DOHH2 (cell line): Measurements from ENCODE around the gene WDFY3.

Source experiments
- H3F3A ChIP-seq: fragments of 200-600 bp; sonication (generic), shearing (Covaris generic); 2 replicates; pipeline ENCODE4 v1.6.0; 2016; ENCODE audit warnings: antibody characterized with exemption, mild to moderate bottlenecking; ENCODE audit not compliant: control insufficient read depth, insufficient read depth
- H3K27ac ChIP-seq: fragments of 200-600 bp; sonication (generic); 2 replicates; pipeline ENCODE4 v1.5.1; 2014; ENCODE audit warnings: low read depth, mild to moderate bottlenecking, low read length, moderate library complexity
- H3K27me3 ChIP-seq: fragments of 200-600 bp; sonication (generic); 2 replicates; pipeline ENCODE4 v1.6.1; 2014; ENCODE audit warnings: mild to moderate bottlenecking, low read length, mixed read lengths; ENCODE audit not compliant: control insufficient read depth
- H3K36me3 ChIP-seq: fragments of 200-600 bp; sonication (generic); 2 replicates; pipeline ENCODE4 v1.6.1; 2014; ENCODE audit warnings: mild to moderate bottlenecking, low read length, moderate library complexity, mixed read lengths; ENCODE audit not compliant: control insufficient read depth
- H3K4me1 ChIP-seq: fragments of 200-600 bp; sonication (generic); 2 replicates; pipeline ENCODE4 v1.6.1; 2014; ENCODE audit warnings: mild to moderate bottlenecking, low read length, mixed read lengths; ENCODE audit not compliant: control insufficient read depth
- H3K4me2 ChIP-seq: fragments of 200-600 bp; sonication (generic); 2 replicates; pipeline ENCODE4 v1.6.0; 2014; ENCODE audit warnings: mild to moderate bottlenecking, low read length, moderate library complexity
- H3K4me3 ChIP-seq: fragments of 200-600 bp; sonication (generic); 2 replicates; pipeline ENCODE4 v1.5.1; 2014; ENCODE audit warnings: mild to moderate bottlenecking, low read length, mixed read lengths
- H3K79me2 ChIP-seq: fragments of 200-600 bp; sonication (generic); 2 replicates; pipeline ENCODE4 v1.6.1; 2014; ENCODE audit warnings: mild to moderate bottlenecking, low read length, mixed read lengths; ENCODE audit not compliant: control insufficient read depth
- H3K9me2 ChIP-seq: fragments of 200-600 bp; sonication (generic); replicated peaks from 2 replicates; pipeline ENCODE4 v1.6.1; 2014; ENCODE audit warnings: mild to moderate bottlenecking, low read length, mixed read lengths; ENCODE audit not compliant: control insufficient read depth
- H3K9me3 ChIP-seq: fragments of 200-600 bp; sonication (generic); 2 replicates; pipeline ENCODE4 v1.6.1; 2014; ENCODE audit warnings: antibody characterized with exemption, low read length, mixed read lengths; ENCODE audit not compliant: control insufficient read depth, insufficient read depth
- H4K20me1 ChIP-seq: fragments of 200-600 bp; sonication (generic); 2 replicates; pipeline ENCODE4 v1.6.0; 2014; ENCODE audit warnings: low read depth, mild to moderate bottlenecking, antibody characterized with exemption, low read length, moderate library complexity; ENCODE audit not compliant: control insufficient read depth, insufficient read depth
- CTCF ChIP-seq: fragments of 200-600 bp; sonication (generic); IDR thresholded peaks from one replicate; pipeline ENCODE4 v1.5.1; 2014; ENCODE audit warnings: antibody characterized with exemption, mild to moderate bottlenecking, low read depth, low read length; ENCODE audit not compliant: poor library complexity, severe bottlenecking
- EZH2phosphoT487 ChIP-seq: fragments of 200-600 bp; sonication (generic); IDR thresholded peaks from 2 replicates; pipeline ENCODE4 v1.6.1; 2017; ENCODE audit warnings: borderline replicate concordance, mild to moderate bottlenecking, antibody characterized with exemption, low read length, moderate library complexity, mixed read lengths

Gene WDFY3

GRCh38 chr4:84651499-84651898 is 315.0 kb downstream of the WDFY3 start:
- Histone ChIP-seq H3K27ac (no peak overlapping the region), H3F3A (no peaks in the 10 kb centered on the region), H3K4me2 (no peak overlapping the region), H3K4me3 (no peak overlapping the region), H3K9me3 (no peaks in the 10 kb centered on the region), H3K79me2 (no peaks in the 10 kb centered on the region), H3K27me3 (no peaks in the 10 kb centered on the region), H4K20me1 (no peaks in the 10 kb centered on the region), H3K9me2 (no peaks in the 10 kb centered on the region), H3K4me1 (no peaks in the 10 kb centered on the region), H3K36me3 (no peaks in the 10 kb centered on the region)
- TF ChIP-seq EZH2phosphoT487 (no peak), CTCF (no peak)

GRCh38 chr4:84648863-84649647 is 317.4 kb downstream of the WDFY3 start:
- Histone ChIP-seq H3F3A (no peaks in the 10 kb centered on the region), H3K4me2 (no peak overlapping the region), H3K9me2 (no peaks in the 10 kb centered on the region), H3K9me3 (no peaks in the 10 kb centered on the region), H3K27me3 (no peaks in the 10 kb centered on the region), H4K20me1 (no peaks in the 10 kb centered on the region), H3K36me3 (no peaks in the 10 kb centered on the region), H3K79me2 (no peaks in the 10 kb centered on the region), H3K4me1 (no peaks in the 10 kb centered on the region), H3K27ac (no peak overlapping the region), H3K4me3 (no peak overlapping the region)
- TF ChIP-seq EZH2phosphoT487 = no peak
- no peak for TF ChIP-seq CTCF

GRCh38 chr4:84648178-84648577 is 318.3 kb downstream of the WDFY3 start:
- Histone ChIP-seq H3F3A (no peaks in the 10 kb centered on the region), H3K4me3 (no peak overlapping the region), H3K36me3 (no peaks in the 10 kb centered on the region), H3K79me2 (no peaks in the 10 kb centered on the region), H3K27ac (no peak overlapping the region), H3K27me3 (no peaks in the 10 kb centered on the region), H3K9me2 (no peaks in the 10 kb centered on the region), H3K9me3 (no peaks in the 10 kb centered on the region), H3K4me2 (no peak overlapping the region), H3K4me1 (no peaks in the 10 kb centered on the region), H4K20me1 (no peaks in the 10 kb centered on the region)
- TF ChIP-seq CTCF = no peak
- TF ChIP-seq EZH2phosphoT487 = no peak
